ENCODE data around the gene PRSS50.

DNA sequence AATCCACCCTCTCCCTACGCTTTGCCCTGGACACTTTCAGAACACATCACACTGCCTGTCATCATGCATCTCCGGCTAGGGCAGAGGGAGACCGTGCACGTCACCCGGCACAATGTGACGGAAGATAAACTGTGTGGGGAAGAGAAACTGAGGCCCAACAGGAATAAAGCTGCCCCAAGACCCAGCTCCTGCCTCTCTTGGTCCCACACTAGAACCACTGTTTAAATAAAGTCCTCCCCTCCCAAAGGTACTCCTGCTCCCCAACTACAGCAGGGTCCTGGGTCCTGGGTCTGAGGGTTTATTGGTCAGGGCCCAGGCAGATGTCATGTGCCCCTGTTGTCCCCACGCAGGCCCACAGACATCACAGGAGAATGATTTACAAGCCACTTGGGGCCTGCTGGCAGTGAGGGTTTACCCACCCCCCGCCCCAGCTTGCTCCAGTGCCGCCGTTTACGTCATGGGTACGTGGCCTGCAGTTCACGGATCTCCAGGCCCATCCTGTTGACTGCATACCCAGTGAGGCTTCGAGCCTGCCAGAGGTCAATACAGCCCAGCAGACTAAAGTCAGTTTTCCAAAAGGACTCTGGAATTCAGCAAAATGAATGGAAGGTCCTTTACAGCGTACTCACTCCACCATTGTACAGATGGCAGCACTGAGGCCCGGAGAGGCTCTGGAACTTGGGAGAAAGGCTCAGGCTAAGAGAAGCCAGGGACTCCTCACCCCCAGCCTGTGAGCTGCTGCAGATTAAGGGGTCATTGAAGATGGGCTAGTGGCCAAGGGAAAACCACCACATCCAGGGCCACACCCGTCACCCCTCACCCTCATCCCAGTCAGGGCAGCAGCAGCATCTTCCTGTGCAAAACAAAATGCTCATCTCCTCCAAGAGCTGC, 47.4 kb downstream of the PRSS50 start:
- TF ChIP-seq, protein P1, sequence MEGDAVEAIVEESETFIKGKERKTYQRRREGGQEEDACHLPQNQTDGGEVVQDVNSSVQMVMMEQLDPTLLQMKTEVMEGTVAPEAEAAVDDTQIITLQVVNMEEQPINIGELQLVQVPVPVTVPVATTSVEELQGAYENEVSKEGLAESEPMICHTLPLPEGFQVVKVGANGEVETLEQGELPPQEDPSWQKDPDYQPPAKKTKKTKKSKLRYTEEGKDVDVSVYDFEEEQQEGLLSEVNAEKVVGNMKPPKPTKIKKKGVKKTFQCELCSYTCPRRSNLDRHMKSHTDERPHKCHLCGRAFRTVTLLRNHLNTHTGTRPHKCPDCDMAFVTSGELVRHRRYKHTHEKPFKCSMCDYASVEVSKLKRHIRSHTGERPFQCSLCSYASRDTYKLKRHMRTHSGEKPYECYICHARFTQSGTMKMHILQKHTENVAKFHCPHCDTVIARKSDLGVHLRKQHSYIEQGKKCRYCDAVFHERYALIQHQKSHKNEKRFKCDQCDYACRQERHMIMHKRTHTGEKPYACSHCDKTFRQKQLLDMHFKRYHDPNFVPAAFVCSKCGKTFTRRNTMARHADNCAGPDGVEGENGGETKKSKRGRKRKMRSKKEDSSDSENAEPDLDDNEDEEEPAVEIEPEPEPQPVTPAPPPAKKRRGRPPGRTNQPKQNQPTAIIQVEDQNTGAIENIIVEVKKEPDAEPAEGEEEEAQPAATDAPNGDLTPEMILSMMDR (IDR thresholded peaks at IDR 0.05; ENCODE audit: low read depth, low read length, poor library complexity, severe bottlenecking) = no peak
- no peak for TF ChIP-seq EZH2phosphoT487 (IDR thresholded peaks at IDR 0.05; ENCODE audit: borderline replicate concordance, low read length)
